NCI-H187 (cell line): ENCODE results near the gene AKR7A3.
"Not testable (repeated sequence)": the region's sequence is repeated elsewhere in the genome, so short reads cannot be mapped to it uniquely, and the experiment has no call there.

Source experiments
- DNase-seq, 2 experiments: peaks; one replicate each; lab custom pipeline; 2025; lab: John Stamatoyannopoulos, UW

Gene AKR7A3

DNA sequence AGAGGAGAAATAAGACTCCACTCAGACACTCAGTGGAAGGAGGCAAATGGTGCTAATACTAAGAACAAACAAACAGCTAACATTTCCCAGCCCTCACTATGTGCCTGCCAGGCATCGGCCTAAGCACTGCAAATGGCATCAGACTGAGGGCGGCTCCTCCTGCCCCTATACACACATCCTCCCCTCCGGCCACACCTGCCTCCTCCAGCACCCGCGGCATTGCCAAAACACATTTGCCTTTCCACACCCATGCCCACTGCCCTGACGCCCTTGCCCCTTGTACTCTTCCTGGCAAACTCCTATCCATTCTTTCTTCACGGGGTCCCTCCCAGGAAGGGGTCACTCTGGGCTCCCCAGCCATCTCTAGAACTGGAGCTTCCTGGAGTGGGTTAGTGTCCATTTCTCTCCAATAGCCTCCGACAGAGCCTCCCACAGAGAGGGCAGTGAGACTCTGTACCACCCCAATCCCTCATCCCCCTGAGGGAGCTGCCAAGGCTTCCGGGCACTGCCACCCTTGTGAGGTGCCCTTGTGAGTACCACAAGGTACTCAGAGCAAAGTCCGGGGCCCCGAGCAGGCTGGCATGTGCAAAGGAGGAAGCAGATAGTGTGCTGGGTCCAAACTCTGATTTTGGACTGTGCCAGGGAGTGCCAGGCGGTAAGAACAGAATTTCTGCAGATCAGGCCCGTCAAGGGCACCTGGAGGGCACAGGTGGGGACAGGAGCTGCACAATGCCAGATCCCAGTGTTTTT, 959 bp downstream of the AKR7A3 start:
- DNase-seq: no peak

DNA sequence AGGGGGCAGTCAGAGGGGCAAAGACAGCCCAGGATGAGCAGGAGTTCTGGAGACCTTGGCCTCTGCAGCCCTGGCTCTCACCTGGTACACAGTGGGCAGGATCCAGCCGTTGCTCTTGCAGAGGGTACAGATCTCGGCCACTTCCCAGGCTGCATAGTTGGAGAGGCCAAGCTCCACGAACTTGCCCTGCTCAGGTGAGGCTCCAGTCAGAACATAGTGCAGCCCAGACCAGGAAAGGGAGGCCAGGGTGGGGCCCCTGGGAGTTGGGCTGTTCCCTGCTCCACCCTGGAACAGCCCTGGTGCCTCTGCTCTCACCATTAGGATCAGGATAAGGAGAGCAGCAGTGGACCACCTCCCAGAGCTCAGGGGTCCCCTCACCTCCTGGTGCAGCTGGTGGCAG, 2.8 kb downstream of the AKR7A3 start:
- not testable (repeated sequence) for DNase-seq

DNA sequence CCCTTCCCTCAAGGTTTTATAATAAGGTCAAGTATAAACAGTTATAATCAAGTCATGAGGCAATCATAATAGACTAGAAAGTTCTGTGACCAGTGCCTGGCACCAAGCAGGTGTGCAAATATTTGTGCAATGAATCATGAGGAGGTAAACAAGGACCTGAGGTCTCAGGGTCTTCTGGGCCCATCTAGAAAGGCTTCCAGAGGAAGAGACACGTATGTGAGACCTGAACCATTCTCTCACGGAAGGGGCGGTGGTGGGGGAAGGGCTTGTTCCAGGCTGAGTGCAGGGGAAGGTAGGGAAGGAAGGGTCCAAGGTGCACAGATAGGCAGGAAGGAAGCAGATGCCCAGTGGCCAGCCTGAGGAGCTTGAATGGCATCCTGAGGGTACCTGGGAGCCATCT, 3.2 kb downstream of the AKR7A3 start:
- not testable (repeated sequence) for DNase-seq

DNA sequence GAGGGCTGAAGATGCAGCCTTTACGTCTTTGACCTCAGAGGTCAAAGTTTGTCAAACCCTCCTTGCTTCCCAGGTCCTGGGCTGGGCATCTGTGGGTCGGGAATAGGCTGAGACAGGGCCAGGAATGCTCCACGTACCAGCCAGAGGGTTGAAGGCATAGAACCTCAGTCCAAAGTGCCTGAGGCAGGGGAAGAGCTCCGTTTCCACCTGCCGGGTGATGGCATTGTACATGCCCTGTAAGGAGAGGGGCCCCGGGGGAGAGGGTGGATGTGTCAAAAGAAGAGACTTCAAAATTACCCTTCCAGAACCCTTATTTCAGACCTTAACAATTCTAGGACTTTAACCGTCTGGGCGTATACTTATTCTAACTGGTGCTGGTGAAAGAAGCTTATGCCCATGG, 3.7 kb downstream of the AKR7A3 start:
- no peak for DNase-seq

DNA sequence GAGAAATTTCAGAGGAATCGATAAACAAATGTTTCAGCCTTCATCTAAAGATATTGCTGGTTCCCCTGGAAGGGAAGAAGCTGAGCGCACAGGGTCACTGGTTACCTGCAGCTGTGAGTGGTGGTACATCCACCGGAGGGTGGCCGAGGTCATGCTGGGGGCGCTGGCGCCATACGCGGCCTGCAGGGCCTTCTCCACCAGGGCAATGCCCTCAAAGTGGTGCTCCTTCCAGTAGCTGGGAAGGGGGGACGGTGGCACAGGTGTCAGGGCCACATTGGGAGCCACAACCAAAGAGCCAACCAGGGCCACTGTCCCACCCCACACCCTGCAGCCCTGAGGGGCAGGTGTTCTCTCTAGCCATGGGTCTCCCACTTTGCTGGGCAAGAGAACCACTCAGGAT, 4.7 kb downstream of the AKR7A3 start:
- DNase-seq: no peak

DNA sequence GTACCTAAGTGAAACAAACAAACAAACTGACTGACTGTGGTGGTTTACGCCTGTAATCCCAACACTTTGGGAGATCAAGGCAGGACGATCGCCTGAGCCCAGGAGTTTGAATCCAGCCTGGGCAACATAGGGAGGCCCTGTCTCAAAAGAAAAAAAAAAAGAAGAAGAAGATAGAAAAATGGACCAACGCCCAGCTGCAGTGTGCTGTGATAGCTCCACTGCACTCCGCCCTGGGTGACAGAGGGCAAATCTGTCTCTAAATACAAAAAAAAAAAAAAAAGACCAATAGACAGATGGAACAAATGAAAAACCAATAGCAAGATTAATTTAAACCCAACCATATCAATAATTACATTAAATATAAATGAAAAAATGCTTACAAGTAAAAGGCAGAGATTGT, 13.9 kb downstream of the AKR7A3 start:
- DNase-seq: no peak

DNA sequence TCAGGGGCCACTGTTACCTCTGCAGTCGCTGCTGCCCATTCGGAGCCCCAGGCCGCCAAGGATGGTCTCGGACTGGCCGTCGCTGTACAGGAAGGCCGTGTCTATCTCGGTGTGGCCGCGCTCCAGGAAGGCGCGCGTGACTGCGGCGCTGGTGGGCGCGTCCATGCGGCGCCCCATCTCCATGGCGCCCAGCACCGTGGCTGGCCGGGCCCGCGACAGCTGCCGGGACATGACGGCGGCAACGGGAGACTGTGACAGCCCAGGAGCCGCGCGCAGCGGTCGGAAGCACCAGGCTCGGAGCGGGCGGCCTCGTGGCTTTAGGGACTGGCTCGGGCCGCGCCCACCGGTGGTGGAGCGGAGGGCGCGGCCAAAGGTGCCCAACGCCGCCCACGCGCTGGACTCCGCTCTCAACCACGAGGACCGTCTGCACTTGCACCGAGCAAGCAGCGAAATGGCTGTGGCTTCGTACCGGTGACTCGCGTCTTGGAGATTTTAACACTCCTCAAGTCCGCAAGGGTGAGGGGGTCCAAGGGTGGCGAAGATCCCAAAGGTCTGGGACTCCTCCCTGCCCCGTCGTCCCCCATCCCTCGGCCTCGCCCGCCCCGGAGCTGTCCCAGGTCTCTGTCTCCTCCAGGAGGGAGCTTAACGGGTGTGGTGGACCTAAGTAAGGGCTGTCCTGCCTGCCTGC, 14.6 kb downstream of the AKR7A3 start:
- not testable (repeated sequence) for DNase-seq

DNA sequence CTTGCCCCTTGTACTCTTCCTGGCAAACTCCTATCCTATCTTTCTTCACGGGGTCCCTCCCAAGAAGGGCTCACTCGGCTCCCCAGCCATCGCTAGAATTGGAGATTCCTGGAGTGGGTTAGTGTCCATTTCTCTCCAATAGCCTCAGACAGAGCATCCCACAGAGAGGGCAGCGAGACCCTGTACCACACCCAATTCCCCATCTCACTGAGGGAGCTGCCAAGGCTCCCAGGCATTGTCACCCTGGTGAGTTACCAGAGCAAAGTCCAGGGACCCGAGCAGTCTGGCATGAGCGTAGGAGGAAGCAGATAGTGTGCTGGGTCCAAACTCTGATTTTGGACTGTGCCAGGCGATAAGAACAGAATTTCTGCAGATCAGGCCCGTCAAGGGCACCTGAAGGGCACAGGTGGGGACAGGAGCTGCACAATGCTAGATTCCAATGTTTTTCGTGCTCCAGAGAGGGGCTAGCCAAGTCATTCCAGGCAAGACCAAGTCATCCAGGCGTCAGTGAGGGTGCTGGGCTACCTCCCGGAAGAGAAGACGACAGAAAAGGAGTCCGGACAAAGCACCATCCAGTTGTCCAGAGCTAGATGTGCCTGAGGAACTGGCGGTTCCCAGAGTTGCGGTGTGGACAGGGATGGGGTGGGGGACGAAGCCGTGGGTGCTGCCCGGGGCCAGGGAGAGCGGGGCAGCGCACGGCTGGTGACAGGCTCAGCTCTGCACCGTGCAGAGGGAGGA, 15.3 kb downstream of the AKR7A3 start:
- no peak for DNase-seq

DNA sequence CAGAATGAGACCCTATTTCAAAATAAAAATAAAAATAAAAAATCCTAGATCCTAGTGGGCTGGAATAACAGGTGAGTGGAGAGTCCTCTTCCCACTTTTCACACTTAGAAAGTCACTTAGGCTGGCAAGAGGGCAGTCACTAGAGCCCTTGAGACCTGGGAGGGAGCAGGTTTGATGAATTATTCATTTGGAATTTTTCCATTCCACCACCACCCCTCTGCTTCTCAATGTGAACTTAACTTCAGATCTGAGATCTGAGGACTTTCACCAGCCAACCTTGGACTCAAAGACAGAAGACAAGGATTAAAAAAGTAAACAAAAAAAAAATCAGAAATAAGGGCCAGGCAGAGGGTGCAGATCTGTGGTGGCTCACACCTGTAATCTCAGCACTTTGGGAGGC, 16.5 kb downstream of the AKR7A3 start:
- DNase-seq: no peak

DNA sequence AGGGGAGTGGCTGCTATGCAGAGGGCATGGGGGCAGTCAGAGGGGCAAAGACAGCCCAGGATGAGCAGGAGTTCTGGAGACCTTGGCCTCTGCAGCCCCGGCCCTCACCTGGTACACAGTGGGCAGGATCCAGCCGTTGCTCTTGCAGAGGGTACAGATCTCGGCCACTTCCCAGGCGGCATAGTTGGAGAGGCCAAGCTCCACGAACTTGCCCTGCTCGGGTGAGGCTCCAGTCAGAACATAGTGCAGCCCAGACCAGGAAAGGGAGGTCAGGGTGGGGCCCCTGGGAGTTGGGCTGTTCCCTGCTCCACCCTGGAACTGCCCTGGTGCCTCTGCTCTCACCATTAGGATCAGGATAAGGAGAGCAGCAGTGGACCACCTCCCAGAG, 18.2 kb downstream of the AKR7A3 start:
- not testable (repeated sequence) for DNase-seq

DNA sequence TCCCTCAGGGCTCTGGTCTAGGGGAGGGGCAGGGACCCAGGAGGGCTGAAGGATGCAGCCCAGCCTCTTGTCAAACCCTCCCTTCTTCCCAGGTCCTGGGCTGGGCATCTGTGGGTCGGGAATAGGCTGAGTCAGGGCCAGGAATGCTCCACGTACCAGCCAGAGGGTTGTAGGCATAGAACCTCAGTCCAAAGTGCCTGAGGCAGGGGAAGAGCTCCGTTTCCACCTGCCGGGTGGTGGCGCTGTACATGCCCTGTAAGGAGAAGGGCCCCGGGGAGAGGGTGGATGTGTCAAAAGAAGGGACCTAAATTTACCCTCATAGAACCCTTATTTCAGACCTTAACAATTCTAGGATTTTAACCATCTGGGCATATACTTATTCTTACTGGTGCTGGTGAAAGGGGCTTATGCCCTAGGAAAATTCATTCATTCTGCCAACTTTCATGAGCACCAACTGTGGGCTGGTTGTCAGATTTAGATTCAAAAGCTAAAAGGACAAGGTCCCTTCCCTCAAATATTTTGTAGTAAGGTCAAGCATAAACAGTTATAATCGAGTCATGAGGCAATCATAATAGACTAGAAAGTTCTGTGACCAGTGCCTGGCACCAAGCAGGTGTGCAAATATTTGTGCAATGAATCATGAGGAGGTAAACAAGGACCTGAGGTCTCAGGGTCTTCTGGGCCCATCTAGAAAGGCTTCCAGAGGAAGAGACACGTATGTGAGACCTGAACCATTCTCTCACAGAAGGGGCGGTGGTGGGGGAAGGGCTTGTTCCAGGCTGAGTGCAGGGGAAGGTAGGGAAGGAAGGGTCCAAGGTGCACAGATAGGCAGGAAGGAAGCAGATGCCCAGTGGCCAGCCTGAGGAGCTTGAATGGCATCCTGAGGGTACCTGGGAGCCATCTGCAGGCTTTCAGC, 18.9 kb downstream of the AKR7A3 start:
- not testable (repeated sequence) for DNase-seq

DNA sequence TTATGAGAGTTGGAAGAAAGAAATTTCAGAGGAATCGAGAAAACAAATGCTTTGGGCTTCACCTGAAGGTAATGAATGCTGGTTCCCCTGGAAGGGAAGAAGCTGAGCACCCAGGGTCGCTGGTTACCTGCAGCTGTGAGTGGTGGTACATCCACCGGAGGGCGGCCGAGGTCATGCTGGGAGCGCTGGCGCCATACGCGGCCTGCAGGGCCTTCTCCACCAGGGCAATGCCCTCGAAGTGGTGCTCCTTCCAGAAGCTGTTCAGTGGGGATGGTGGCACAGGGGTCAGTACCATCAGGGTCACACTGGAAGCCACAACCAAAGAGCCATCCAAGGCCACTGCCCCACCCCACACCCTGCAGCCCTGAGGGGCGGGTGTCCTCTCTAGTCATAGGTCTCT, 20.1 kb downstream of the AKR7A3 start:
- DNase-seq: no peak

DNA sequence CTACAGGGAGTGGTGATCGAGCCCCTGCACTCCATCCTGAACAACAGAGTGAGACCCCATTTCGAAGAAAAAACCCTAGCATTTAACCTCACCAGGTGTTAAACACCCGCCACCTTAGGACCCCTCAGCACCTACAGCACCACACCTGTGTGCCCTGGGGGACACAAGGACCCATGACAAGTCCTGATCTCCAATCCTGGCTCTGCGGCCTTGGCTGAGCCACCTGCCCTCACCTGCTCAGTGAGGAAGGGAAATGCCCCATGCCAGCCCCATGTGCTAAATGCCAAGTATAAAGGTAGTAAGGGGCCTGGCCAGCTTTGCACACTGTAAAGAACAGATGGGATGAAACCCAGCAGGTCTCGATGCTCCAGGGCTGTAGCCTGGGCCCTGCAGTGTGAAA, 25.8 kb downstream of the AKR7A3 start:
- DNase-seq: no peak

DNA sequence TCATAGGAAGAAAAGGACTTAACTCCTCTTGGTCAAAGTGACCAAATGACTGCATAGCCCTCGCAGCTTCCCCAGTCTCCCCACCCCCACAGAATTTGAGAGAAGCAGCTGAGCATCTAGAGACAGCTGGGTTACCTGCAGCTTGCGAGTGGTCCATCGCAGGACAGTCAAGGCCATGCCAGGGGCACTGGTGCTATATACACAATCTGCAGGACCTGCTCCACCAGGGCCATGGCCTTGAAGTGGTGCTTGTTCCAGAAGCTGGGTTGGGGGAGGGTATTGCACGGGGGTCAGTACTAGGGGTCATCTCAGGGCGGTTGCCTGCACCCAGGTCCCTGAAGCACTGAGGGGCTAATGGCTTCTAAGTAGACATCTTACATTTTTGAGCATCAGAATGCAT, 26.5 kb downstream of the AKR7A3 start:
- no peak for DNase-seq

DNA sequence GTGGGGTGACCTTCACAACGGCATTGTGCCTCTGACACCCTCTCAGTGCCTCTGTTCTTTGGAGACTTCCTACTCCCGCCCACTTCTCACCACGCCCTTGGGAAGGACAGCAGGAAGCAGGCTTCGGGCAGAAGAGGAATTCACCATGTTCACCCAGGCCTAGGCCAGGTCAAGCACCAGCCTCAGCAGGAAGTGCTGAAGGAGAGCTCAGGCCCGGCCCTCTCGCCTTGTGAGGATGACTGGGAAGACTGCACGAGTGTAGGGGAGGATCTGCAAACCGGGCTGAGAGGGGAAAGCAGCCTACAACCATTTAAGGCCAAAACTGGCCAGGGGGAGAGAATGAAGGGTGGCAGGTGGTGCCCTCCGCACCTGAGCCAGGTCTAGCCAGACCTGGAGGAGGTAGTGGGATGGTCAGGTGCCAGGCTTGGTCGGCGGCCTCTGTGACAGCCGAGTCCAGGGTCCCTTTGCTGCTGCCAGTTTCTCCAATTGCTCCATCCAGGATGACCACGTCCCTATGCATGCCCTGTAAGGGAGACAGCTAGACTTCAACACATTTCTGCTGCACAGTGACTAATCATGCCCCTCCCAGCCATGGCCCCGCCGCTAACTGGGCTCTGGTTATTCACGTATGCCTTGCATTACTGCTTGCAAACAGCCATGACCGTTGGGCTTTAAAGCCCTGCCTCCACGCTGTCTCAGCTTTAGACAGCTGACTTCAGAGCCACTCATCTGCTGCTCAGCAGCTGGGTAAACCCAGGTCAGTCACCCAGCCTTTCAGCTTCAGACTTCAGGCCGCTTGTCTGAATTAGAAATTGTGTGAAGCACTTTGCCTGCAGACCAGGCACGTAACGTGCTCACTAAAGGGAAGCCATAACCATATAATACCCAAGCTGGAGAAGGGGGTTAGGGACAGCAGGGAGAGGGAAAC, 28.1 kb downstream of the AKR7A3 start:
- peak; percentile 46 to 82 for DNase-seq

DNA sequence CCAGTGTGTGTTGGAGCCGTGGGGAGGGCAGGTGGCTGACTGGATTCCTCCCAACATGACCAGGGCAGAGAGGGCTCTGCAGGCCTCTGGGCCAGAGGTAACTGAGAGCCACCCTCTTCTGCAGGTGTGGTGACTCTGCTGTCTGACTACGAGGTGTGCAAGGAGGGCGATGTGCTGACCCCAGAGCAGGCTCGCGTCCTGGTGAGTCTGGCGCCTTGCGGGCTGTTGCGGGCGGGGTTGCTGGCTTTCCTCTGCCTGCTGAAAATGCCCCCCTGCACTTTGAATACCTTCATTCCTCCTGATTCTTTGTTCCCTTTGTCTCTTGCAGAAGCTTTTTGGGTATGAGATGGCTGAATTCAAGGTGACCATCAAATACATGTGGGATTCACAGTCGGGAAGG, 30.2 kb downstream of the AKR7A3 start:
- DNase-seq: no peak

DNA sequence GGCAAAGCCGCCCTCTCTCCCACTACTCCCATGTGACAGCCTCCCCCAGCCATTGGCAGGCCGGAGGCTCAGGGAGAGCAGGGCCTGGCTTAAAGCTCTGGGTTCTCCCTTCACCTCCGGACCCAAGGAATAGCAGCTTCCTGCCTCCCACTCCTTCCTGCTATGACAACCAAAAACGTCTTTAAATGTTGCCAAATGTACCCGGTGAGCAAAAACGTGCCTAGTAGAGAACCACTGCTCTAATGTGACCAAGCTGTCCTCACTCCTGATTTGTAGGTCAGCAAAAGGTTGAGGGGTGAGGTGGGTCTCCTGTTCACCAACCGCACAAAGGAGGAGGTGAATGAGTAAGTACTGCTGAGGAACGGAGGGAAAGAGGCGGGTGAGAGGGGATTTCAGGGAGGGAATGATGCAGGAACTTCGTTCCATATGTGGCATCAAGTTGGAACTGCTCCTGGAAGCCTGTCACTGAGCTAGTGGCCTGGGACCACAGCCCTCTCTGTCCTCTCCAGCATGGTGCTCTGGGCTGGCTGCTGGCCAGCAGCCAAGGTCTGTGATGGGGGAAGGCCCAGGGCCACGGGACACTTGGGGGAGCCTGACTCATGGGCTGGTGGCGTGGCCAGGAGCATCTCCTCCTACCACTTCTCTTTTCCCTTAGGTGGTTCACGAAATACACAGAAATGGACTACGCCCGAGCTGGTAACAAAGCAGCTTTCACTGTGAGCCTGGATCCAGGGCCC, 31.2 kb downstream of the AKR7A3 start:
- no peak for DNase-seq

DNA sequence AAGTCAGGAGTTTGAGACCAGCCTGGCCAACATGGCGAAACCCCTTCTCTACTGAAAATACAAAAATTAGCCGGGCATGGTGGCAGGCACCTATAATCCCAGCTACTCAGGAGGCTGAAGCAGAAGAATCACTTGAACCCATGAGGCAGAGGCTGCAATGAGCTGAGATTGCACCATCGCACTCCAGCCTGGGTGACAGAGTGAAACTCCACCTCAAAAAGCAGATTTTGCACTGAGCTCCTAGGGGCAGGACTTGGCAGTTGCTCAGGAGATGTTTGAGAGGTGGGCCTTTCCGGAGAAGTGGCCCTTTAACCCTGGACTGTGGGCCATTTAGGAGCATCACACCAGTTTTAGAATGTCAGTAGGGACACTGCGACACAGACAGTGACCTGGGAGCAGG, 32.3 kb downstream of the AKR7A3 start:
- DNase-seq: not testable (repeated sequence)

DNA sequence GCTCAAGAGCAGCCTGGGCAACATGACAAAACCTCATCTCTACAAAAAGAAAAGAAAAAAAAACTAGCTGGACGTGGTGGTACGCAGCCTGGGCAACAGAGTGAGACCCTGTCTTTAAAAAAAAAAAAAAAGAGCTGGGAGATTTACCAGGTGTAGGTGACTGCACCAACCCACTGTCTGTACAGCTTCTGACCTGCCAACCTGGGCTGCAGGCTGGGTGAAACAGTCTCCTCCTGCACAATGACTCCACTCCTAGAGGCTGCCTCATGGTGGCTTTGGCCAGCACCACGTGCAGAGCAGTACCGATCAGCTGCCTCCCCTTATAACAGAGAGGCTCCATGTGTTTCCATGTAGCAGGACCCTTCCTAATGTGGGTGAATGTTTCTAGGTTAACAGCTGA, 33.3 kb downstream of the AKR7A3 start:
- no peak for DNase-seq

DNA sequence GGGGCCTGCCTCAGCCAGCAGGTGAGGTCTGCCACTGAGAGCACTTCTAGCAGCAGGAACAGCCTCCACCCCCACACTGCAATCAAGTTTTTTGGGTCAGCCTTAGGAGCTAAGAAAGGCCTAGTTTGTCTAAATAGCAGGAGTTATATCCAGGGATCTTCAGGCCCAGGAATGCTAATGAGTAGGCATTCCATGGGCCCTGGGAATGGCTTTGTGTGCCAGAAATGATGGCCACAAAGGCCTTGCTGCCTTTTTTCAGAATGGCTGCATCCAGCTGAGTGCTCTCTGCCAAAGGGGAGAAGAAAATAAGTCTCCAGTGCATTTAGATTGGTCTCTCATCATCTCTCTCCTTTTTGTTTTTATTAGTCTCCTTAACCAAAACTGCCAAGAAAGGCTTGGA, 34.2 kb downstream of the AKR7A3 start:
- no peak for DNase-seq
